ENCODE data around the gene CILP. TPM values are rescaled to one million over a fixed set of nuclear protein-coding genes. Genes with fewer than 3 reads are reported as not detected.

Gene CILP
- total RNA-seq, 1 donor from 2014 or later: 1.8 TPM

- Mint-ChIP-seq H3K4me1 (ENCODE audit: unreplicated experiment) (no peaks in the 10 kb centered on the region), H3K36me3 (peaks cover 9% of the 10 kb centered on the region), H3K9me3 (no peaks in the 10 kb centered on the region), H3K4me3 (no peak overlapping the region), H3K27ac (no peak overlapping the region), H3K27me3 (no peaks in the 10 kb centered on the region)
- DNase-seq (ENCODE audit: extremely low spot score, unreplicated experiment): no peak
- TF ChIP-seq, protein P1, sequence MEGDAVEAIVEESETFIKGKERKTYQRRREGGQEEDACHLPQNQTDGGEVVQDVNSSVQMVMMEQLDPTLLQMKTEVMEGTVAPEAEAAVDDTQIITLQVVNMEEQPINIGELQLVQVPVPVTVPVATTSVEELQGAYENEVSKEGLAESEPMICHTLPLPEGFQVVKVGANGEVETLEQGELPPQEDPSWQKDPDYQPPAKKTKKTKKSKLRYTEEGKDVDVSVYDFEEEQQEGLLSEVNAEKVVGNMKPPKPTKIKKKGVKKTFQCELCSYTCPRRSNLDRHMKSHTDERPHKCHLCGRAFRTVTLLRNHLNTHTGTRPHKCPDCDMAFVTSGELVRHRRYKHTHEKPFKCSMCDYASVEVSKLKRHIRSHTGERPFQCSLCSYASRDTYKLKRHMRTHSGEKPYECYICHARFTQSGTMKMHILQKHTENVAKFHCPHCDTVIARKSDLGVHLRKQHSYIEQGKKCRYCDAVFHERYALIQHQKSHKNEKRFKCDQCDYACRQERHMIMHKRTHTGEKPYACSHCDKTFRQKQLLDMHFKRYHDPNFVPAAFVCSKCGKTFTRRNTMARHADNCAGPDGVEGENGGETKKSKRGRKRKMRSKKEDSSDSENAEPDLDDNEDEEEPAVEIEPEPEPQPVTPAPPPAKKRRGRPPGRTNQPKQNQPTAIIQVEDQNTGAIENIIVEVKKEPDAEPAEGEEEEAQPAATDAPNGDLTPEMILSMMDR (conservative IDR thresholded peaks at IDR 0.05): no peak
Observed at GRCh38 chr15:65163041-65163440, 48.2 kb downstream of the CILP start.

DNA sequence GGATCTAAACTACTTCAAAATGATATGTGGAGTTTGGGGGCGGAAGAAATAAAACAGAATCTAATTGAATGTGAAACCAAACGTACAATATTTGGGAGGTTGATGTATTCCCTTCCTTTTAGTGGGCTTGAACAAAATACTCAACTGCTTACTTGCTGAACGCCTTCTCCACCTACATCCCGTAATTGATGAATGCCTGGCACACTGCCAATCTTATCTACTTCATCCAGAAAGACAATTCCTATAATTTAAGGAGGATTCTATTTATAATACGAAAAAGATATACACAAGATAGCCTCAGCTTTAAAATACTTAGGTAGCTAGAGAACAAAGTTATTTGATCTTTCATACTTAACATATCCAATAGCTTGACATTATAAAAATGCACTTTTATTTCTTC lies 54.6 kb downstream of the CILP start:
- no peak overlapping the region for H3K4me3 Mint-ChIP-seq
- peaks cover 15% of the 10 kb centered on the region for H3K36me3 Mint-ChIP-seq
- no peak overlapping the region for H3K27ac Mint-ChIP-seq
- DNase-seq (ENCODE audit: extremely low spot score, unreplicated experiment): no peak
- H3K27me3 Mint-ChIP-seq: no peaks in the 10 kb centered on the region
- TF ChIP-seq, protein P1 (conservative IDR thresholded peaks at IDR 0.05): no peak
- no peaks in the 10 kb centered on the region for H3K4me1 Mint-ChIP-seq (ENCODE audit: unreplicated experiment)
- H3K9me3 Mint-ChIP-seq: no peaks in the 10 kb centered on the region

DNA sequence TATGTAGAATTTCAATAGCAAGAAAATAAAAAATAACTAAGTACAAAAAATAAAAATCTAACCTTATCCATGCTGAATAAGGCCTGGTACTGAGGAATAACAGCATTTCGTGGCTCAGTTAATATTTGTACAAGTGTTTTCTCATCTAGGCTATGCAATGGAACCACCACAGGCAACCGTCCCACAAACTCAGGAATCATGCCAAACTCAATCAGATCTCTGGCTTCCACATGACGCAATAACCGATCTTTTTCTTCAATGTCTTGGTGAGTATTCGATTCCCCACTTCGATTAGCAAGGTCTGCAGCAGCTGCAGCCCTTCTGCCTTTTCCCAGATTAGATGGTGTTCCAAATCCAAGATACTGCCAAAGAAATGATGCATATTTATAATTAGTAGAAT lies 56.6 kb downstream of the CILP start:
- no peaks in the 10 kb centered on the region for H3K27me3 Mint-ChIP-seq
- H3K4me3 Mint-ChIP-seq: no peak overlapping the region
- no peak for DNase-seq (ENCODE audit: extremely low spot score, unreplicated experiment)
- no peaks in the 10 kb centered on the region for H3K9me3 Mint-ChIP-seq
- H3K27ac Mint-ChIP-seq: no peak overlapping the region
- peaks cover 19% of the 10 kb centered on the region for H3K36me3 Mint-ChIP-seq
- TF ChIP-seq, protein P1 (conservative IDR thresholded peaks at IDR 0.05): no peak
- no peaks in the 10 kb centered on the region for H3K4me1 Mint-ChIP-seq (ENCODE audit: unreplicated experiment)

GRCh38 chr15:65147902-65148301 lies 63.4 kb downstream of the CILP start:
- no peaks in the 10 kb centered on the region for H3K9me3 Mint-ChIP-seq
- DNase-seq (ENCODE audit: extremely low spot score, unreplicated experiment): no peak
- no peaks in the 10 kb centered on the region for H3K27me3 Mint-ChIP-seq
- H3K4me1 Mint-ChIP-seq (ENCODE audit: unreplicated experiment): no peaks in the 10 kb centered on the region
- H3K27ac Mint-ChIP-seq: no peak overlapping the region
- TF ChIP-seq, protein P1 (conservative IDR thresholded peaks at IDR 0.05): no peak
- peaks cover 15% of the 10 kb centered on the region for H3K36me3 Mint-ChIP-seq
- H3K4me3 Mint-ChIP-seq: no peak overlapping the region

- no peak overlapping the region for H3K27ac Mint-ChIP-seq
- TF ChIP-seq, protein P1 (conservative IDR thresholded peaks at IDR 0.05): no peak
- H3K36me3 Mint-ChIP-seq: peaks cover 9% of the 10 kb centered on the region
- no peaks in the 10 kb centered on the region for H3K4me1 Mint-ChIP-seq (ENCODE audit: unreplicated experiment)
- H3K9me3 Mint-ChIP-seq: no peaks in the 10 kb centered on the region
- DNase-seq (ENCODE audit: extremely low spot score, unreplicated experiment): no peak
- H3K4me3 Mint-ChIP-seq: no peak overlapping the region
- no peaks in the 10 kb centered on the region for H3K27me3 Mint-ChIP-seq
Observed at GRCh38 chr15:65146438-65146837, 64.8 kb downstream of the CILP start.

Other genes with a start within 250 kb of the CILP start
- gene SPG21, start 221.6 kb downstream of the CILP start, total RNA-seq (ENCODE audit: low replicate concordance): 77.0 and 80.7 TPM in 2 replicates
- gene MTFMT, start 181.8 kb downstream of the CILP start, total RNA-seq (ENCODE audit: low replicate concordance): 19.2 and 19.5 TPM in 2 replicates
- 1.2 and 5.7 TPM in 2 replicates for gene SLC51B, start 166.1 kb downstream of the CILP start, total RNA-seq (ENCODE audit: low replicate concordance)
- 0.33 and 4.0 TPM in 2 replicates for gene RASL12, start 143.5 kb downstream of the CILP start, total RNA-seq (ENCODE audit: low replicate concordance)
- gene KBTBD13, start 134.7 kb downstream of the CILP start, total RNA-seq (ENCODE audit: low replicate concordance): not detected in 2 replicates
- 2.6 and 6.0 TPM in 2 replicates for gene UBAP1L, start 96.3 kb downstream of the CILP start, total RNA-seq (ENCODE audit: low replicate concordance)
- gene PDCD7, start 77.7 kb downstream of the CILP start, total RNA-seq (ENCODE audit: low replicate concordance): 22.2 and 38.9 TPM in 2 replicates
- gene CLPX, start 26.1 kb downstream of the CILP start, total RNA-seq (ENCODE audit: low replicate concordance): 52.1 and 55.1 TPM in 2 replicates
- gene PARP16, start 75.4 kb upstream of the CILP start, total RNA-seq (ENCODE audit: low replicate concordance): 8.0 and 12.7 TPM in 2 replicates
- gene RNU5A-1, start 84.6 kb upstream of the CILP start, total RNA-seq (ENCODE audit: low replicate concordance): not detected in 2 replicates
- gene RNU5B-1, start 93.2 kb upstream of the CILP start, total RNA-seq (ENCODE audit: low replicate concordance): 15.0 and 16.3 TPM in 2 replicates
- 18.8 and 169 TPM in 2 replicates for gene IGDCC3, start 166.5 kb upstream of the CILP start, total RNA-seq (ENCODE audit: low replicate concordance)
- gene IGDCC4, start 211.5 kb upstream of the CILP start, total RNA-seq (ENCODE audit: low replicate concordance): 2.4 and 17.1 TPM in 2 replicates

Measured in type B pancreatic cell (in vitro differentiated cells).